ENCODE measurements around the gene HOXC5.

DNA sequence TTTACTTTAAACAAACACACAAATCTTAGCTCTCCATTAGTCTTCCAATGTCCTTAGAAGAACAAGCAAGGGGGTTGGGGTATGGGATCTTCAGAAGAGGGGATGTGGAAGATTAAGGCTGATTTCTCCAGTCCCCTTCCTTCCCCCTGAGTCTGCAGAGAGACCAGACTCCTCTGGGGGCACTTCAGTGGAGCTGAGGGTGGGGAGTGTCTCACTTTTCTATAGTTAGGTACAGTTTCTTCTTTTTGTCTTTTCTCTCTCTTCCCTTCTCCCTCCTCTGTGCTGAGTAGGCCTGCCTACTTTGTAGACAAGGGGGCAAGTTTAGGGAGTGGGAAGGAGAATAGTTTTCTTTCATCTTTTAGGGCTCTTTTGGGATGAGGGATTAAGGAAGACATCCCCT is 23.3 kb downstream of the HOXC5 start:
- TF ChIP-seq, protein P1, sequence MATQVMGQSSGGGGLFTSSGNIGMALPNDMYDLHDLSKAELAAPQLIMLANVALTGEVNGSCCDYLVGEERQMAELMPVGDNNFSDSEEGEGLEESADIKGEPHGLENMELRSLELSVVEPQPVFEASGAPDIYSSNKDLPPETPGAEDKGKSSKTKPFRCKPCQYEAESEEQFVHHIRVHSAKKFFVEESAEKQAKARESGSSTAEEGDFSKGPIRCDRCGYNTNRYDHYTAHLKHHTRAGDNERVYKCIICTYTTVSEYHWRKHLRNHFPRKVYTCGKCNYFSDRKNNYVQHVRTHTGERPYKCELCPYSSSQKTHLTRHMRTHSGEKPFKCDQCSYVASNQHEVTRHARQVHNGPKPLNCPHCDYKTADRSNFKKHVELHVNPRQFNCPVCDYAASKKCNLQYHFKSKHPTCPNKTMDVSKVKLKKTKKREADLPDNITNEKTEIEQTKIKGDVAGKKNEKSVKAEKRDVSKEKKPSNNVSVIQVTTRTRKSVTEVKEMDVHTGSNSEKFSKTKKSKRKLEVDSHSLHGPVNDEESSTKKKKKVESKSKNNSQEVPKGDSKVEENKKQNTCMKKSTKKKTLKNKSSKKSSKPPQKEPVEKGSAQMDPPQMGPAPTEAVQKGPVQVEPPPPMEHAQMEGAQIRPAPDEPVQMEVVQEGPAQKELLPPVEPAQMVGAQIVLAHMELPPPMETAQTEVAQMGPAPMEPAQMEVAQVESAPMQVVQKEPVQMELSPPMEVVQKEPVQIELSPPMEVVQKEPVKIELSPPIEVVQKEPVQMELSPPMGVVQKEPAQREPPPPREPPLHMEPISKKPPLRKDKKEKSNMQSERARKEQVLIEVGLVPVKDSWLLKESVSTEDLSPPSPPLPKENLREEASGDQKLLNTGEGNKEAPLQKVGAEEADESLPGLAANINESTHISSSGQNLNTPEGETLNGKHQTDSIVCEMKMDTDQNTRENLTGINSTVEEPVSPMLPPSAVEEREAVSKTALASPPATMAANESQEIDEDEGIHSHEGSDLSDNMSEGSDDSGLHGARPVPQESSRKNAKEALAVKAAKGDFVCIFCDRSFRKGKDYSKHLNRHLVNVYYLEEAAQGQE (IDR thresholded peaks at IDR 0.05; ENCODE audit: low read depth) = no peak
- TF ChIP-seq POLR2A (IDR thresholded peaks at IDR 0.05; ENCODE audit: borderline replicate concordance, extremely low read depth, insufficient read depth, insufficient read length) = no peak

Data from HCT116 (cell line).